Spleen (tissue), 7 donors: Measurements from ENCODE around the gene VPS26B.

Experiments used
- POLR2A ChIP-seq, 3 donors: fragments of 450-650 bp; IDR thresholded peaks; one replicate each; pipeline ENCODE4 v1.5.1; 2017; ENCODE audit warnings: antibody characterized with exemption in 3 of 3, mild to moderate bottlenecking in 1 of 3
- TF ChIP-seq, protein P1 (sequence below), 11 experiments: fragments of 200-600 bp in 7 of 11; fragments of 450-650 bp in 4 of 11; sonication (generic) in 4 of 11; IDR thresholded peaks in 8 of 11; conservative IDR thresholded peaks in 3 of 11; 1 replicate in 7 of 11; 2 replicates in 4 of 11; pipeline versions ENCODE4 v1.4.0 to v1.8.0; 2016 to 2021; ENCODE audit warnings: antibody characterized with exemption in 11 of 11, inconsistent platforms in 4 of 11, mild to moderate bottlenecking in 1 of 11
- donor health status: DM: no; HTN: no; CAD: no; lungs with moderate emphysema.
- donor health status: DM: no; HTN: no; CAD: no.
- donor health status: DM: no; HTN: no; CAD: no.

GRCh38 chr11:134238956-134239355 is 14.5 kb downstream of the VPS26B start:
- TF ChIP-seq, protein P1, sequence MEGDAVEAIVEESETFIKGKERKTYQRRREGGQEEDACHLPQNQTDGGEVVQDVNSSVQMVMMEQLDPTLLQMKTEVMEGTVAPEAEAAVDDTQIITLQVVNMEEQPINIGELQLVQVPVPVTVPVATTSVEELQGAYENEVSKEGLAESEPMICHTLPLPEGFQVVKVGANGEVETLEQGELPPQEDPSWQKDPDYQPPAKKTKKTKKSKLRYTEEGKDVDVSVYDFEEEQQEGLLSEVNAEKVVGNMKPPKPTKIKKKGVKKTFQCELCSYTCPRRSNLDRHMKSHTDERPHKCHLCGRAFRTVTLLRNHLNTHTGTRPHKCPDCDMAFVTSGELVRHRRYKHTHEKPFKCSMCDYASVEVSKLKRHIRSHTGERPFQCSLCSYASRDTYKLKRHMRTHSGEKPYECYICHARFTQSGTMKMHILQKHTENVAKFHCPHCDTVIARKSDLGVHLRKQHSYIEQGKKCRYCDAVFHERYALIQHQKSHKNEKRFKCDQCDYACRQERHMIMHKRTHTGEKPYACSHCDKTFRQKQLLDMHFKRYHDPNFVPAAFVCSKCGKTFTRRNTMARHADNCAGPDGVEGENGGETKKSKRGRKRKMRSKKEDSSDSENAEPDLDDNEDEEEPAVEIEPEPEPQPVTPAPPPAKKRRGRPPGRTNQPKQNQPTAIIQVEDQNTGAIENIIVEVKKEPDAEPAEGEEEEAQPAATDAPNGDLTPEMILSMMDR (IDR thresholded peaks at IDR 0.05 in 8 of 11, conservative IDR thresholded peaks at IDR 0.05 in 3 of 11): no peak
- TF ChIP-seq POLR2A (IDR thresholded peaks at IDR 0.05): no peak
